Adrenal gland (tissue), 5 donors: ENCODE data around the gene HYAL3.

Experiments used
- POLR2A ChIP-seq, 2 donors: fragments of 450-650 bp; IDR thresholded peaks; one replicate each; pipeline ENCODE4 v1.6.1; 2017; ENCODE audit warnings: antibody characterized with exemption in 2 of 2, mild to moderate bottlenecking in 2 of 2, moderate library complexity in 1 of 2
- TF ChIP-seq, protein P1 (sequence below), 6 experiments: fragments of 450-650 bp in 4 of 6; fragments of 200-600 bp in 2 of 6; sonication (generic) in 1 of 6; IDR thresholded peaks; 1 replicate in 5 of 6; 2 replicates in 1 of 6; pipeline versions ENCODE4 v1.5.1 to v1.8.0; 2016 to 2021; ENCODE audit warnings: antibody characterized with exemption in 6 of 6, mild to moderate bottlenecking in 2 of 6, moderate library complexity in 1 of 6
- donor health status: DM: no; HTN: no; CAD: no.

DNA sequence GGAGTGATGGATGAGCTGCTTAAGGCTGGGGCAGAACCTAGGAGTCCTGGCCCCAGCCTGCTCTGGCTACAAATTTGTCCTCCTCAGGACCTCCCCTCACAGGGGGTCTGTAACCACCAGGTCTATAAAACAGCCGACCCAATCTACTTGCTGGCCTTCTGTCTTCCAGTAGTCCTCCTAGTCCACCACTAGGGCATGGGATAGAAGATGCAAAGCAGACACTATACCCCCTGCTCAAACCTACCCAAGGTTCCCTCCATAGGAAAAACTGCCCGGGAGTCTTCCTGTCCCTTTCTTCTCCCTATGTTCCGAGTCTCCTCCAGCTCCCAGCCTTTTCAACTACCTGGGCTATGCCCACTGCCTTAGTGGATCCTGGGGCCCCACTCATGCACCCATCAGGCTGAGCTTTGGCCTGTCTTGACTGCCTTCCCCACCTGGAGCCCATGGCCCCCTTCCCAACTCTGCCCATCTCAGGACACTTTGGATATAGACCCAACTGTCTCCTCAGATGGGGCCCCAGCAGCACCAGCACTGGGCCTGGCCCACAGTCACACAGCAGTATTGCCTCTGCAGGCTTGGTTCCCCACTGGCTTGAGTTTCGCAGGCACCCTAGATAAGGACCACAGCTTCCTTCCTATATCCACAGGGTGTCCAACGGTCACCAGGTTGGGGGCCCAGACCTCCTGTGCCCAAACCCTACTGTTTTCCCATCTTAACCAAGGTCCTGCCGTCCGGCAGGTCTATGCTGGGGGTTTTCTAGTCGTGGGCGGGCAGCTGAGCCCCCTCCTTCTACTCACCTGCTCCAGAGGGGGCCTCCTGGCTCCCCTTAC is 1.1 kb downstream of the HYAL3 start:
- TF ChIP-seq, protein P1, sequence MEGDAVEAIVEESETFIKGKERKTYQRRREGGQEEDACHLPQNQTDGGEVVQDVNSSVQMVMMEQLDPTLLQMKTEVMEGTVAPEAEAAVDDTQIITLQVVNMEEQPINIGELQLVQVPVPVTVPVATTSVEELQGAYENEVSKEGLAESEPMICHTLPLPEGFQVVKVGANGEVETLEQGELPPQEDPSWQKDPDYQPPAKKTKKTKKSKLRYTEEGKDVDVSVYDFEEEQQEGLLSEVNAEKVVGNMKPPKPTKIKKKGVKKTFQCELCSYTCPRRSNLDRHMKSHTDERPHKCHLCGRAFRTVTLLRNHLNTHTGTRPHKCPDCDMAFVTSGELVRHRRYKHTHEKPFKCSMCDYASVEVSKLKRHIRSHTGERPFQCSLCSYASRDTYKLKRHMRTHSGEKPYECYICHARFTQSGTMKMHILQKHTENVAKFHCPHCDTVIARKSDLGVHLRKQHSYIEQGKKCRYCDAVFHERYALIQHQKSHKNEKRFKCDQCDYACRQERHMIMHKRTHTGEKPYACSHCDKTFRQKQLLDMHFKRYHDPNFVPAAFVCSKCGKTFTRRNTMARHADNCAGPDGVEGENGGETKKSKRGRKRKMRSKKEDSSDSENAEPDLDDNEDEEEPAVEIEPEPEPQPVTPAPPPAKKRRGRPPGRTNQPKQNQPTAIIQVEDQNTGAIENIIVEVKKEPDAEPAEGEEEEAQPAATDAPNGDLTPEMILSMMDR (IDR thresholded peaks at IDR 0.05) = peak in 1 of 6 experiments; percentile 23
- no peak for TF ChIP-seq POLR2A (IDR thresholded peaks at IDR 0.05)
